Measurements from ENCODE around the gene HSPB7.

DNA sequence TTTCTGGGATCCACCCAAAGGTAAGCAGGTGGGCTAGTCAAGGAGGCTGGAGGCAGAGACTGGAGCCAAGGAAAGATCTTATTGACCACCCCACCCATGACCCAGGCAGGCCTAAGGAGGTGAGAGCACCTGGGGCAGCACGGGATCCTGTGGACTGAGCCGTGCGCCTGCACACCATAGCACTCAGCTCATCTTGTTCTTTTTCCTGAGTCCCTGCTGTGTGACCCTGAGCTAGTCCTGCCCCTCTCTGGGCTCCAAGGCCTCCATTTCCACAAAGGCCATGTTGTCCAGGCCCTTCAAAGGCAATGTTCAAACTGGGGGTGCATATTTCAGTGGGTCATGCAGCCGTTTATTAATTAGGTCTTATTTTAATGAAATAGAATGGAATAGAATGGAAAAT is 48.4 kb upstream of the HSPB7 start:
- TF ChIP-seq, protein P1, sequence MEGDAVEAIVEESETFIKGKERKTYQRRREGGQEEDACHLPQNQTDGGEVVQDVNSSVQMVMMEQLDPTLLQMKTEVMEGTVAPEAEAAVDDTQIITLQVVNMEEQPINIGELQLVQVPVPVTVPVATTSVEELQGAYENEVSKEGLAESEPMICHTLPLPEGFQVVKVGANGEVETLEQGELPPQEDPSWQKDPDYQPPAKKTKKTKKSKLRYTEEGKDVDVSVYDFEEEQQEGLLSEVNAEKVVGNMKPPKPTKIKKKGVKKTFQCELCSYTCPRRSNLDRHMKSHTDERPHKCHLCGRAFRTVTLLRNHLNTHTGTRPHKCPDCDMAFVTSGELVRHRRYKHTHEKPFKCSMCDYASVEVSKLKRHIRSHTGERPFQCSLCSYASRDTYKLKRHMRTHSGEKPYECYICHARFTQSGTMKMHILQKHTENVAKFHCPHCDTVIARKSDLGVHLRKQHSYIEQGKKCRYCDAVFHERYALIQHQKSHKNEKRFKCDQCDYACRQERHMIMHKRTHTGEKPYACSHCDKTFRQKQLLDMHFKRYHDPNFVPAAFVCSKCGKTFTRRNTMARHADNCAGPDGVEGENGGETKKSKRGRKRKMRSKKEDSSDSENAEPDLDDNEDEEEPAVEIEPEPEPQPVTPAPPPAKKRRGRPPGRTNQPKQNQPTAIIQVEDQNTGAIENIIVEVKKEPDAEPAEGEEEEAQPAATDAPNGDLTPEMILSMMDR (IDR thresholded peaks at IDR 0.05) = no peak
- TF ChIP-seq EZH2 (IDR thresholded peaks at IDR 0.05) (no peak), EZH2phosphoT487 (IDR thresholded peaks at IDR 0.05) (no peak)
